ENCODE measurements around the gene CFAP210.

Gene CFAP210

GRCh38 chr2:169694113-169694893 lies at the start of gene CFAP210, which contains the start of gene PHOSPHO2:
TSS of gene CFAP210 (minus strand) at chr2:169694405. CDS start at chr2:169694327, 78 bp downstream.
TSS of gene PHOSPHO2 (plus strand) at chr2:169694469. CDS start at chr2:169700972, 6,503 bp downstream.
- DNase-seq (ENCODE audit: low spot score) (peak; percentile 97), FAIRE-seq (peak; percentile 96)

GRCh38 chr2:169743549-169743948 lies 49.3 kb upstream of the CFAP210 start:
- no peak for FAIRE-seq

GRCh38 chr2:169739351-169739750 lies 45.1 kb upstream of the CFAP210 start:
- no peak for FAIRE-seq
- DNase-seq (ENCODE audit: low spot score) = no peak

More at GRCh38 chr2:169743549-169743948, 49.3 kb upstream of the CFAP210 start:
- no peak for DNase-seq (ENCODE audit: low spot score)

- no peak for DNase-seq (ENCODE audit: low spot score)
- FAIRE-seq = no peak
Observed at GRCh38 chr2:169738566-169739229, 44.5 kb upstream of the CFAP210 start.

GRCh38 chr2:169736902-169737301 lies 42.7 kb upstream of the CFAP210 start:
- FAIRE-seq = no peak
- DNase-seq (ENCODE audit: low spot score) = no peak

GRCh38 chr2:169735623-169736022 lies 41.4 kb upstream of the CFAP210 start:
- DNase-seq (ENCODE audit: low spot score) = no peak
- no peak for FAIRE-seq

- no peak for FAIRE-seq
Observed at GRCh38 chr2:169734169-169734847, 40.1 kb upstream of the CFAP210 start.

GRCh38 chr2:169732583-169733358 lies 38.6 kb upstream of the CFAP210 start:
- DNase-seq (ENCODE audit: low spot score) (no peak), FAIRE-seq (no peak)

More at GRCh38 chr2:169734169-169734847, 40.1 kb upstream of the CFAP210 start:
- peak; percentile 44 for DNase-seq (ENCODE audit: low spot score)

GRCh38 chr2:169732075-169732474 lies 37.9 kb upstream of the CFAP210 start:
- FAIRE-seq (no peak), DNase-seq (ENCODE audit: low spot score) (no peak)

GRCh38 chr2:169729274-169729605 lies 35.0 kb upstream of the CFAP210 start:
- DNase-seq (ENCODE audit: low spot score) (no peak), FAIRE-seq (no peak)

GRCh38 chr2:169727065-169727464 lies 32.9 kb upstream of the CFAP210 start:
- FAIRE-seq = no peak

GRCh38 chr2:169721016-169721415 lies 26.8 kb upstream of the CFAP210 start:
- FAIRE-seq (no peak), DNase-seq (ENCODE audit: low spot score) (no peak)

More at GRCh38 chr2:169727065-169727464, 32.9 kb upstream of the CFAP210 start:
- no peak for DNase-seq (ENCODE audit: low spot score)

- DNase-seq (ENCODE audit: low spot score) (no peak), FAIRE-seq (no peak)
Observed at GRCh38 chr2:169718930-169719504, 24.8 kb upstream of the CFAP210 start.

GRCh38 chr2:169717691-169718063 lies 23.5 kb upstream of the CFAP210 start:
- FAIRE-seq (no peak), DNase-seq (ENCODE audit: low spot score) (no peak)

- peak; percentile 18 for DNase-seq (ENCODE audit: low spot score)
- FAIRE-seq = no peak
Observed at GRCh38 chr2:169716938-169717690, 22.9 kb upstream of the CFAP210 start.

- FAIRE-seq (no peak), DNase-seq (ENCODE audit: low spot score) (no peak)
Observed at GRCh38 chr2:169716238-169716886, 22.2 kb upstream of the CFAP210 start.

GRCh38 chr2:169715379-169716237 lies 21.4 kb upstream of the CFAP210 start:
- no peak for DNase-seq (ENCODE audit: low spot score)
- FAIRE-seq = no peak

- DNase-seq (ENCODE audit: low spot score) (no peak), FAIRE-seq (no peak)
Observed at GRCh38 chr2:169714699-169715098, 20.5 kb upstream of the CFAP210 start.

- FAIRE-seq = no peak
- no peak for DNase-seq (ENCODE audit: low spot score)
Observed at GRCh38 chr2:169713331-169713730, 19.1 kb upstream of the CFAP210 start.

Data from urothelium cell line (cell line).